Cardiac ventricle fibroblast (primary cell): ENCODE measurements around the gene KIF26A. TPM values are rescaled to one million over a fixed set of nuclear protein-coding genes. Genes with fewer than 3 reads are reported as not detected.

Experiments used
- total RNA-seq: library from RNA; depleted of rRNA; stranded (reverse); fragments of >200 nt; gene quantifications from 2 replicates; pipeline ENCODE4 v1.2.3, GENCODE V29; 2015

Gene KIF26A
- not detected in 2 replicates for total RNA-seq

DNA sequence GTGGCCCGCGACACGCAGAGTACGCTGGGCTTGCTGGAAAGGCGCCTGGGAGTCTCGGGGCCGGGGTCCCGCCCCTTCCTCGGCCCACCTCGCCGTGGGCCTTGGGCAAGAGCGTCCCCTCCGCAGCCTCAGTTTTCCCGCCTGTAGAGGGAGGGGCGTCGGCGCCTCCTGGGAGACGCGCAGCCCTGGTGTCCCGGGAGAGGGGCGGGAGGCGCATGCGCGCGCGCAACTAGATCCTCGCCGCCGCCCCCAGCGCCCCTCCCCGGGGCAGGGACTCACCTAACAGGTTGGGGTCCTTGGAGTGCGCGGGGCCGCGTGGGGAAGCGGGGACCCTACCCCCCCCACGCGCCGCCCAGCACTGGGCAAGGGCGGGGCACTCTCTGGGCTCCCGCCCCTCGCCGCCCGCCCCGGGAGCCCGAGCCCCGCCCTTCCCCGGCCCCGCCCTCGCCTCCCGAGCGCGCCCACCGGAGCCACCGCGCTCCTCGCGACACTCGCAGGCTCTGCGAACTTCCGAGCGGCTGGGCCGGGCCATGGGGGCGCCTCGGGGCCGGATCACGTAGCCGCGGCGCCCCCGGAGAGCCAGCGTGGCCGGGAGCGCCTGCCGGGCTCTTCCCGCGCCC, at the start of gene KIF26A:
TSS of gene KIF26A (plus strand) at position 490 of the 620 bp plus-strand sequence. CDS start 136 bp downstream, outside the sequence.

Other genes with a start within 250 kb of the KIF26A start
- 0.31 and 1.2 TPM in 2 replicates for gene TDRD9, start 210.1 kb upstream of the KIF26A start, total RNA-seq
- not detected in 2 replicates for gene RD3L, start 196.1 kb upstream of the KIF26A start, total RNA-seq
- not detected in 2 replicates for gene ASPG, start 52.9 kb upstream of the KIF26A start, total RNA-seq